C4-2B (cell line): ENCODE data around the gene NOXA1.

ENCODE experiments used
- CTCF ChIP-seq: fragments of 450-650 bp; conservative IDR thresholded peaks from 2 replicates; pipeline ENCODE4 v1.5.1; 2017; ENCODE audit warnings: mild to moderate bottlenecking
- ZFX ChIP-seq: fragments of 450-650 bp; IDR thresholded peaks from 2 replicates; pipeline ENCODE4 v1.6.1; 2017

GRCh38 chr9:137459601-137460362 is 36.6 kb downstream of the NOXA1 start:
- no peak for TF ChIP-seq CTCF
- no peak for TF ChIP-seq ZFX
